Right forelimb (tissue), 1 donor: Measurements from ENCODE around the gene FHIT.

Source experiments
- DNase-seq: peaks from one replicate; pipeline ENCODE4 v3.0.0-alpha.2; 2018

The FHIT gene

DNA sequence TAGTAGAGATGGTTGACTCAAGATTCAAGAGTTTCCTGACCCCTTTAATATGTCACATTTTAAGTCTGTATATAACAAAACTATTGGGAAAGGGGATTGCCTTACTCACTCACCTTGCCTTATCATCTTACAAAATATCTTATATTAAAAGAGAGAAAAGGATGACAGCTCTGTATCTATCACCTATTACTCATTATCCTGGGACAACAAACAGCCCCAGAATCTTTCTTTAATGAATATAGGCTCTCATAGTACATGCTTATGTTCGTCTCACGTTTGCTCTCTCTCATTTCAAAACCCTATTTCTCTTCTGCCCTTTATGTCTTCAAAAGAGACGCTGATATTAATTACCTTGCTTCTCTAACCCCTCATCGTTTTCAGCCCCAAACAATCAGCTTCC, 1178.0 kb downstream of the FHIT start:
- DNase-seq: no peak

DNA sequence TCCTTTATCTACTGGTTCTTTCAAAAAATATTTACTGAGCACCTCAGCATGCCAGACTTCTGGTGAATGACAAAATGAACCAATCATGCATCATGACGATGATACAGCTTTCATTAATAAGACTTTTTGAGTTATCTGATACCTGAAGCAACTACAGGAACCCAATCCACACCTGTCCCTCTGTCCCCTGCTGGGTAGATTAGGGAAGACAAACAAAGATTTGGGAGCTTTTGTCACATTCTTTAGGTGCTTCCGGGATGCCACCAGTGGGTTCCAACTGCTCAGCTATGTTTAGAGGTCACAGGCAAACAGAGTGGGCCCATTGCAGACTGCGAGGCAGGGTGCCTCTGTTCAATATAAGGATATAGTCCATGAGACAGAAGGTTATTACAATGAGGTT, 1180.9 kb downstream of the FHIT start:
- no peak for DNase-seq

DNA sequence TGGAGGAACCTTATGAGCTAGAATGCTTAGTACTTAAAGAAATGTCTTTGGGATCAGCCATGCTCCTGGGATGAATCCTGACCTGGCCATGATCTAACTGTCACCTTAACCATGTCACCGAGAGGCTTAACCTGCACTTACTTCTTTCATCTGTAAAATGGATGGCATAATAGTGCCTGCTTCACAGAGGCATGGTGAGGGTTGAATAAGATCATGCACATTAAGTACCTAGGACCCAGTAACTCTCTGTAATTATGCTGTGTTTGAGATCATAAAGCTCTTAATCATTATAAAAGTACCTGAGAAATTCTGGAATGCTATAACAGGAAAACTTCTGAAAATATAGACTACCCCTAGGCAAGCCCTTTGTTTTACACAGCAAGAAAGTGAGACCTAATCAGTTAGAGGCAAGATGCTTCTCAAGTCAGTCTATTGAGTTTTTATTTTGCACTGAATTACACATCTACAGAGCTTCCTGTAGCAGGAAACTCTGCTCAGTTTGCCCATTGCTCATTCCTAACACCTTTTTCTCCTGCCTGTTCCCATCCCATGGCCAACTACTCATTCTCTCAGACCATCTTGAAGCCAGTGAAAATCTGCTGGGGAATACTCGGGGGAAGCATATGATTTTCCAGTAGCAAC, 1185.9 kb downstream of the FHIT start:
- no peak for DNase-seq

DNA sequence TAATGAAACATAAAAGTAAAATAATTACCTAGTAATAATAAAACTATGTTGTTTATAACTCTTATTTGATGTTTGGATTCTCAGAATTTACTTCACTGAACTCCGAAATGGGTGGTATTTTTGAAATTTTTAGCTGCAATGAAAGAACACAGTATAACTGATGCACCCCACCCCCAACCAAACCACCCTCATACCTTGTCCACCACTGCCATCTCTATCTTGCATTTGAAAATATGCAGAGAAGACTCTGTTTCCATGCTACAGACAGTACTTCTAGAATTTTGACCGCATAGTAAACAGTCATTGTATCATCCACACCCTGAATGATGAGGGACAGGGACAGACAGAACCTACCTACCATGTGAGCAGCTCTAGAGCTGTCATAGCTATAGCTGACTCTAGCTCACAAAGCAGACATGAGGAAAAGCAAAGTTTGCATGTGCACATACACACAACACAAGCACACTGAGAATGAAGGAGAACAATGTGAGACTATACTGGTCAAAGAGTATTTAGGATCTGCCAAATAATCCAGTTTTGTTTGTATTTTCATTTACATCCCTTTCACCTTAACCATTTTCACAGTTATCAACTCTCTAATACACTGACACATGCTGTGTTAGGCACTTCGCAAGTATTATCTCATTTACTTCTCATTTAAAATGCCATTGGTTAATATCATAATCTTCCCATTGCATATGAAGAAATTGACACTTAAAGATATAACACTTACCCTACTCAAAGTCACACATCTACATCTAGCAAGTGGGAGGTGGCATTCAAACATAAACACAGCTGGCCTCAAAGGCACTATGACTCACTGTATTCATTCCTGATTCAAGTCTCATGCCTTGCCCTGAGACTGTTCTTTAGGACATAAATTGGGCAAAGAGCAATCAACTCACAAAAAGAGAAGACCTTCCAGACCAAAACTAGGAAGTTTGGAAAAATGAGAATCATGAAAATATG, 1186.8 kb downstream of the FHIT start:
- DNase-seq: no peak

DNA sequence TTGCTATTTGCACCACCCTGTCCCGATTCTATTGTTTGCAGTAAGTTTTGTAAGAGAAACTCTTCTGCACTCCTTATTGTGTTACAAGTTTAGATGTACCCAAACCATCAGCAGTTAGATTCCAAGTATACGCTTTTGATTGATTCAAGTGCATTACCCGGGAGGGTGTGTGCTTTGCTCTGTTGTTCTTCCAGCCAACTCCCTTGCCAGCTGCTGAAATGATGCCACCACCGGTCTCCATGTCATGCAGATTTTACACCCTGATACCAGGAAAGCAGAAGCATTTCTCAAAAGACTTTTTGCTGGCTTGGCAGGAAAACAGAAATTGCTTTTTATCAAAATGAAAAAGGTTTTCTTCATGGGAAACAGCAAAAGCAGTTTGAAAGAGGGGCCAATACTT, 1194.8 kb downstream of the FHIT start:
- no peak for DNase-seq

DNA sequence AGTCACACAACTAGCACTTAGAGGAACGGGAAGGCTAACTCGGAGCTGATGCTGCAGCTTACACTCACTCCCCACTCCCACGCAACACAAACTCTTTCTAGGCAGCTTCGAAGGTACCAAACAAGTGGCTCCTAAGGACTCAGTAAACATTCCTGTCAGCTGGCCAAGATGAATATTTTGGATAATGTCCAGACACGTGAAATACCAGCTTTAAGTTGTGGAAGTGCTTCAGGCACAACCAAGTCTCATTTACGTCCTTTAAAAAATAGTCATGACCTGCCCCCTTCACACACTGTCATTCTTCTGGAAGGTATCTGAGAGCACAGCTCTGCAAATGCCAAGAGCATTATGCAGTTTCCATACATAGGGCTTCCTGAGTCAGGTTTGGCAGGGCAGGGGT, 1195.5 kb downstream of the FHIT start:
- DNase-seq: no peak

DNA sequence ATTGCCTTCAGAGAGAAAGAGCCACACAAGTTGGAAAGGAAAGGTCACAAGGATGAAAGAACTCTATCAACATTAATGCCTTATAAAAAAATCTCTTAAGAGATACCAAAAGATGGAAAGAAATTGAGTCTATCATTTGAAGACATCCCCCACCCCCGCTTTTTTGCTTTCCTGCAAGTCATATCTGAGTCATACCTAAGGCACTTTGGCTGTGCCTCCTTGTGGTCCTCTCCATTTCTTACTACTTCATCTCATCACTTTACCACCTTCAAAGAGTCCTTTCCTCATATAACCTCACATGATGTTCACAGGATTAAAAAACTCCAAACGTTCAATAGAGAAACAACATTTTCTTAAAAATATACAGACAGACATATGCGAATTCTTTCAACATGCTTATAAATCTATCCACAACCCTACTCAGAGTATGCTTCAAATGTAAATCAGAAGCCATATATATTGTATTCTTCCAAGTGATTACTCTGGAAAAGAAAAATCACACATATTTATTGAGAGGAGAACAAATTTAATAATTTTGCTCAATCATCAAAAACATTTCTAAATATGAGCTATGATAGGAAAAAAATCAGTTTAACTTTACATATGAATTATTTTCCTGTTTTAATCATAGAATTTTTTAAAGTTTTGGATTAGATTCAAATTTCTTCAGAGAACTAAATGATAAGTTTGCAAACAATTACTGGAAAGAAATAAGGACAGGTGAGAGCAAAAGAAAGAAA, 1197.6 kb downstream of the FHIT start:
- no peak for DNase-seq

DNA sequence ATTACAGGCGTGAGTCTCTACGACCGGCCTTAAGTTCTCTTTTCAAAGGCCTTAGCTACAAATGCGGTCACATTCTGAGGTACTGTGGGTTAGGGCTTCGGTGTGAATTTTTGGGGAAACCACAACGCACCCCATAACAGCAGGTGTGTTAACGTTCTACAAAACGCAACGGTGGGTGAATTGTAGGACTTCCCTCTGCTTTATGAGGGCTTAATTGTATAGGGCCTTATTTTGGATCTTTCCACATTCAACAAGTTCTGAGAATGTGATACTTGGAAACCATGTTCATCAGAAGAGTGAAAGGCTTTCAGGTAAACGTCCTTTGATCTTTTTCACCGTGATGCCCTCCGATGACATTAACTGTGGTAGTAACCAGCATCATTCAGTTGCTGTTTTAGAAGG, 1202.8 kb downstream of the FHIT start:
- DNase-seq: no peak

DNA sequence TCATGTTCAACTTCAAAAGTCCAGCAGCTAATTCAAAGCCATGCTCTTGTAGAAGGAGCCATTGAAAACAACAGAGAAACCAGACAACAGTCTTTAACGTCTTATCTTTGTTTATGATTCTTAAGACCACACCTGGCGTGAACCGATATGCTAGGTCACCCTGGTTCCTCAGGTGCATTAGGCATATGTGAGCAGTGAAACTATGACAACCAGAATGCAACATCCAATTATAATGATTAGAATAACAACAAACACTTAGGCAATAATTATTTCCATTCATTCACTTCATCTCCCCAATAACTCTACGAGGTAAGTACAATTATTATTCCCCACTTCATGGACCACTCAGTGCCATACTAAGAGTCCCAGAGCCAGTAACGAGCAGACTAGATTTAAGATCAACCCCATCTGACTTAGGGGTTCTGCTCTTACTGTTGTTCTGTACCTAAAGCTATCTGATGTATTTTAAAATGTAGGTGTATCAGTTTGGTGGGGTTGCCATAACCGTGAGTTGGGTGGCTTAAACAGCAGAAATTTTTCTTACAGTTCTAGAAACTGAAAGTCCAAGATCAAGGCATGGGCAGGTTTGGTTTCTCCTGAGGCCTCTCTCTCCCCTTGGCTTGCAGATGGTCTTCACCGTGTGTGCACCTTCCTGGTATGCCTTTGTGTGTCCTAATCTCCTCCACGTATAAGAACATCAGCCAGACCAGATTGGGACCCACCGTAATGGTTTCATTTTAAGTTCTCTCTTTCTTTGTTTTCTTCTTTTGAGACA, 1203.6 kb downstream of the FHIT start:
- no peak for DNase-seq

DNA sequence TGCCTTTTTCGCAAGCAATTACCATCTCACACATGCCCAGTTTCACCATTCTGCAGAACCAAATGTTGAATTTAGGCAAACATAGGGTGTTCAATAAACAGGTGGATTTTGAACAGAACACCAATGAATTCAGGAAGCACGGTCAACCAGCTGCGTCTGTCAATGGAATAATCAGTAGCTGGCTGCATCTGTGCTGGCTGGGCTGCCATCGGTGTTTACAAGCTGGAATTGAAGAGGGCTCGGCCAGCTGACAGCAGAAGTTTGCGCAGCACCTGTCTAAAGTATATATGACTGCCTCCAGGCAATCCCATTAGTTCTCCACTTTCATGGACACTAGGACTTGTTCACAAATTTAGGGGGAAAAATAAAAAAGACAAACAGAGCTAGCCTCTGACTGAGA, 1205.0 kb downstream of the FHIT start:
- DNase-seq: no peak

DNA sequence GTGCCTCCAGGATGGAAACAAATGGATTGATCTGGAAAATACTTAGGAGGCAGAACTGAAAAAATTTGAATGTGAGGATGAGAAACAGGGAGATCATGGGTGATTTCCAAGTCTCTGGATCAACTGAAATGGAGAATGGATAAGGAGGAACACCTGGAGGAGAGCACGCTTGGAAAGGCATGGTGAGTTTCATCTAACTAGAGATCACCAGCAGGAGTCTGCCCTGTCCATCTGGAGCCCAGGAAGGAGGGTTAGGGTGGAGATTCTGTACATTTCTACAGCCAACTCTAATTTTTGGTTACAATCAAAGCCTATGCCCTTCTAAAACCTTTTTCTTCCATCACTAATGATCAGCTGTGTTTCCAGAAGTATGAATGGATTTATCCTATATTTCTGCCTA, 1205.6 kb downstream of the FHIT start:
- no peak for DNase-seq

DNA sequence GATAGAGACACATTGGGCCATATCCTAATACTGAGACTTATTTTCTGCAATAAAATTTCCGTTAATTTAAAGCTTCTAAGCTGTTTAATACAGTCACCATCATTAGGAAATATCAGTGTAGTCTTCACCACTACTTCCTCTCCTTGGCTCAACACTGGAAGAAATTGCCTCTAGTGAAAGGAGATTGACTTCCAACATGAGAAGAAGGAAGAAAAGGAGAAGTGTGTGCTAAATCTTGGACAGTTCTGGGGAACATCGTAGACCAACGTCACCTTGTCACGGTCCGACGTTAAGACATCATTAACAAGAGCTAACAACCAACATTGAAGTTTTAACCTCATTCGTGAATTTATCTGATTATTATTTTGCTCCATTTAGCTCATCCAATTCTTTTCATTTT, 1214.4 kb downstream of the FHIT start:
- no peak for DNase-seq

DNA sequence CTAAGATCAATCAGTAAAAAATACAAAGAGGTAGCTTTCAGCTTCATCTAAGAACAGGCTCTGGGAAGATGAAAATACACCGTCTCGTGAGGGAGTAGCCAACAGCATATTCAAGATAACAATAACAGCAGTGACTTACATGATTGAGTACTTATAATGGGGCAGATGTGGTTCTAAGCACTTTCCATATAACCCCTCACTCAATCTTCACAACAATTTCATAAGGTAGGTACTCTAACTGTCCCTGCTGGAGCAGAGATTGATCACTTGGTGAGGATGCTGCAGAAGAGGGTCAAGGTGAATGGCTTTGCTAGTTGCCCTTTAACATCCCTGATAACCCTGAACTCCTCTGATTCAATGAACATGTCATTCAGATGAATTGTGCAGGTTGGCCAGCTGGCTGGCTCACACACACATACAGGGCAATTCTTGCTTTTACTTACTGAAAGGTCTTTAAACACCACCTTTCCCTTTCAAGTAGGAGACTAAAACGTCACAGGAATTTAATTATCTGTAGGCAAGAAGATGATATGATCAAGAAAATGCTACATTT, 1217.3 kb downstream of the FHIT start:
- no peak for DNase-seq

DNA sequence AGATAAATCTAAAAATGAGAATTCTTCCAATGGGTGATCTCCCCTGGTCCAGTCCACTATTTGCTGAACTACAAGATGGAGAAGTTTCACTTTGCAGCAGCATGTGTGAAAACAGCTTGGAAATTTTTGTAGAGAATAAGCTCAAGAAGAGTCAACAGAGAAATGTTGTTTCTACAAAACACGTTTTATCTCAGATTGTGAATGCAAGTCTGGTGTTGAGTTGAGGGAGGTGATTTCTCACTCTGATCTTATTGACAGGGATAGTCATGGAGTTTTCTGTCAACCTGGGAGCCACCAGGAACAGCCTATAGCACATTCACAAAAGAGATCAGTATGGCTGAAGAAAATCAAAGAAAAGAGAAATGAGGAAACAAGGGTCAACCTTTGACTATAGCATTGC, 1220.3 kb downstream of the FHIT start:
- DNase-seq: no peak

DNA sequence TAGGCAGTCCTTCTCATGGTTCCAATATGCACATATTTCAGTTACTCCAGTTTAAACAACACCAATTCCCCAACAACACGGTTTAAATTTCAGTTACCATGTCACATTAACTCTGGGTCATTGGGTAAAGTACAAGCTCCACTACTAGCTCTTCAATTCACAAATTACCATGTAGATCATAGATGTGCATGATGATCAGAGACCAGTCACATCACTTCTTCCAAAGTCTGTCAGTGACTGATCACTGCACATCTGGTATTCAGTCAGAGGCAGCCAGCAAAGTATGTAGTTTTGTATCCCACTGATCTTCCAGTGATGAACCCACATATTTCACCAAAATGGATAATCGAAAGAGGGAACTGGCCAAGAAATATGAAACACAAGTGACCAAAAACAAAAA, 1223.0 kb downstream of the FHIT start:
- no peak for DNase-seq

DNA sequence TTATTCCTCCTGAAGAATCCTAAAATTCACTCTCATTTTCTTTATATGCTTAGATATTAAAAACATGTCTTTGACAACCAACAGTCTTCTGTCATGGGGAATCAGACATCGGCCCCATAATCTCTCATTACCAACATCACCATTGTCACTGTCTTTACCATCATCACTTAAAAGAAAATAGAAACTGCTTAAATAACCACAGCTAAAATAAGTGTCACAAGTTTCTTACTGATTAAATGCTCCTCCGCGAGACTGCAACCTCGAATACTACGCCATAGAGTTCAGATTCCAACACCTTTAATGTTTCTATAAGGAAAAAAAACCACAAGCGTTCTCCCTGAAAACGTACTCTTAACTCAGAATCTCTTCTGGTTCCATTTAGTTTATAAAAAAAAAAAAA, 1223.9 kb downstream of the FHIT start:
- DNase-seq: no peak

DNA sequence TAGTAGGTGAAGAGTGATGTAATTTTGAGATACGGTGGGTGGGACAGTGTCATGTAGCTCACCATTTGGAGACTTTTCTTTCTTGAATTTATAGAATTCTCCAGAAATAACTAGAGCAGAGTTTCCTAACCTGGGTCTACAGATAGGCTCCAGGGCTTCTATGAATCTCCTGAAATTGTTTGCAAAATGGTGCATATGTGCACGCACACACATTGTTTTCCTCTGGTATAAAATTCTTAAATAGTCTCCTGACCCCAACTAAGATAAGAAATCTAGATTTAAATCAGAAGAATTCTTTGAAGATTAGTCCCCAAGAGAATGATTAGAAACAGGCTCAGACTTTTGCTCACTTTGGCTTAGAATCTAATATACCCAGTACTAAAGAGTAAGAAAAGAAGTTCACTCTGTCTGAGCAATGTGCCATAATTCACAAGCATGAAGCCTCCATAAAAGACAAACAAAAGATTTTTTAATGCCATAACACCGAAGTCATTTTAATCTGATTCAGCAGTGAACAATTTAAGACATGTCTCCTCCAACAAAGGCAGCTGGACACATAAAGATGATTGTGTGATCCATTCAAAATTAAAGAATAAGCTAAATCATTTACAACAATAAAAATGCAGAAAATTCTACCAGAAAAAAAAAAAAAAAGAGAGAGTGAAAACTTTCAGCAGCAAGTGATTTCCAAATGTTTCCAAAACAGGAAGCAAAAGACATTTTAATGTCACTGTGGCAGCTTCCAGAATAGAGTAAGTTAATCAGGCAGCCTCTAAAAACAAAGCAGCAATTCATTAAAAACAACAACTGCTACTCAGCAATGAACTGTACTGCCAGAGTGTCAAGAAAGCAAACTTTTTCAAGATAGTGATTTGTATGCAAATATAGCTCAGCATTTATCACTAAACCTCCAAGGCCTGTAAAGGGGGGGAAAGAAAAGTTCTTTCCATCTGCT, 1225.9 kb downstream of the FHIT start:
- no peak for DNase-seq

DNA sequence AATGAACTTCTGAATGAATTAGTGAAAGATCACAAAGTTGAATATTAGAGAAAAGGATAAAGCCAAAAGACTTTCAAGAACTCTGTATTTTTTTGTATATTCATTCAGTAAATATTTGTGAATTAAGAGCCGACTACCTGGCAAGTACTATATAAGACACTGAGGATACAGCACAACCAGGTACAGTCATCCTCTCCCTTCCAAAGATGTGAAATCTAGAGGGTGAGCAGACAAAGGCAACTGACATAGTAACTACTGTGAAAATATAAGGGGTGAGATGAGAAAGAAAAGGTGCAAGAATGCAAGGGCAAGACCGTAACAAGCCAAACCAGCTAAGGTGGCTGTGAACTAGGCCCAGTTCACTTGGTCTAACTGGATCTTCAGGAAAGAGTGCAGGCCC, 1226.9 kb downstream of the FHIT start:
- DNase-seq: no peak

DNA sequence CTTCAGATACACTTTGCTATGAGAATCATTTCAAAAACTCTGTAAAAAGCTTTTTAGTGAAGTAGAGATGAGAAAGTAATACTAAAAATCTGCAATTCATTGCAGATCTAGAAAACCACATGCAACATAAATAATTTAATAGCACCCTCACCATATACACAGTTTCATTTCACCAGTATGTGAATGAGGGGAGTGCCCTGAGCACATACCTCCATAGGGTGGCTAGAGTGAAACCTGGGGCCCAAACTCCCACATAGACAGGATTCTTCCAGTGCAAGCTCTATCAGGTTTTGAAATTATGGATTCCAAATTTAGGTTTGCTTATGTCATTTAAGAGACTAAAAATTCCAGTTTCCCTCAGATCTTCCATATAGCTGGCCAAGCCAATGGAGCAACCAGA, 1228.1 kb downstream of the FHIT start:
- DNase-seq: no peak

DNA sequence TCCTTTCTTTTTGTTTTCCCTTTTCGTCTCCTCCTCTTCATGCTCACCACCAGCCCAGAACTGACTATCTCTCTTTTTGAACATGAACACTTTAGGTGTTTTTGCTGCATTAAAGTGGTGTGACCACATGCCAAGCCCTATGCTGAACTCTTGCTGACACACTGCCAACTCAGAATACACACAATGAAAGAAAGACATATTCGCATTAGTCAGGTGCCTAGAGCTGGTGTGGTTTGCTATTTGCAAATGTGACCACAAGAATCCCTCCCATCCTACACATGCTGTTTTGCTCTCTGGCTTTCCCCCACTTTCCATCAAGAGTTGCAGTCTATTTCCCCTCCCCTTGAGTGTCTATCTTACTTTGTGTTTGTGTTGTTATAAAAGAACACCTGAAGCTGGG, 1233.6 kb downstream of the FHIT start:
- DNase-seq: no peak

DNA sequence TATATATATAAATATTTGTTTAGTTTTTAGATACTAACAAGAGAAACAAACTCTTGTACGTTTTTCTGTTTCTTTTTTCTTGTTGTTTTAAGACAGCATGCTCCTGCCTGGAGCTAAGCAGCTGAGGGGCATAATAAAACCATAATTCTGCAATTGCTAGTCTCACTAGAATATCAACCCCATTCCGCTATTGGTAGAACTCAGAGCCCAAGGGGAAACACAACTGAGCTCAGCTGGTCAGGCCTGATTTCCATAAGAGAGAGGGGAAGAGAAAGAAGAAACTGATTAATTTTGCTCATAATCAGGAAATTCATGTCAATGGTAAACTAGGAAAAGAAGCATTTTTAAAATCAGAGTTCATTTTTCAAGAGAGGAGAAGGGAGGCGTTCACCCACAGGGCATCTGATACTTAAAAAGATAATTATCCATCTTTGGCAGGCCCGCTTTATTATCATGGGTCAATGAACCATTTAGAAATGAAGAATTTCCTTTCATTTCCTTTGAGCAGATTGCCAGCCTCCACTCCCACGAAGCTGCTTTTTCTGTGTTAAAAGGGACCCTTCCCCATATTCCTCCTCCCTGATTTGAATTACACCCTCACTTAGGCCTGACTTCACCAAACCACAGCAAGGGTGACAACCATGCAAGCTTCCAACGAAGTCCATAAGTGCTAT, 1236.1 kb downstream of the FHIT start:
- no peak for DNase-seq
